Measurements from ENCODE around the gene GMDS.
"Not testable (repeated sequence)": the region's sequence is repeated elsewhere in the genome, so short reads cannot be mapped to it uniquely, and the experiment has no call there.

Gene GMDS

DNA sequence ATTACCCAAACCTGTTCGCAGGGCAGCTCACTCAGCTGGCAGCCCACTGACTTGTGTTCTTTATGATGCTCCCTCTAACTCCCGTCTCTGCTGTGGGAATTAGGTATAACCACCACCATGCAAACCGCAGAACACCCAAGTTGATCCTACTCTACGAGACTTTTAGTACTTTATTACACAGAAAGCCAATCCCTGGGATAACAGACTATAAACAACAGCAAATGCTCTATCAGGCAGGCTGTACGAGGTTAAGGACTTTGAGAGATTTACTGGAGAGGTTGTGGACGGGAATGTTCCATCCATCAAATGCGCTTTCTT is 394.6 kb downstream of the GMDS start:
- no peak for FAIRE-seq

- FAIRE-seq, result no peak
These were observed 395.1 kb downstream of the GMDS start for GRCh38 chr6:1850121-1850839.

DNA sequence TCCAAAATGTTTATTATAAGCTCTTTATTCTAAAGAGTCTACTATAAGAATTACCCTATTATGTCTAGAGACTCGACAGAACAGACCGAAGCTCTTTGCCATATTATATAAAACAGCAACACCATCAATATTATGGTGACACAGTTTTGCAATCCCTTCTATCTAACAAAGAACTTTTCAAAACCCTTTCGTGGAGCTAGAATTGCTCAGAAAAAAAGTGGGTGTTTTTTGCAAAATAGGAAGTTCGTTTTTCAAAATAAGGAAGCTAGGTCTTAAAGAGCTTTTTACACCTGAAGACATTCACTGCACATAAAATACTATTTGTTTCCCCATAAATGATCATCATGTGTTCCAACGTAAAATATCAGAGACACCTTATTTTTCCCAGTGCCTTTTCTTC is 395.7 kb downstream of the GMDS start:
- no peak for FAIRE-seq

DNA sequence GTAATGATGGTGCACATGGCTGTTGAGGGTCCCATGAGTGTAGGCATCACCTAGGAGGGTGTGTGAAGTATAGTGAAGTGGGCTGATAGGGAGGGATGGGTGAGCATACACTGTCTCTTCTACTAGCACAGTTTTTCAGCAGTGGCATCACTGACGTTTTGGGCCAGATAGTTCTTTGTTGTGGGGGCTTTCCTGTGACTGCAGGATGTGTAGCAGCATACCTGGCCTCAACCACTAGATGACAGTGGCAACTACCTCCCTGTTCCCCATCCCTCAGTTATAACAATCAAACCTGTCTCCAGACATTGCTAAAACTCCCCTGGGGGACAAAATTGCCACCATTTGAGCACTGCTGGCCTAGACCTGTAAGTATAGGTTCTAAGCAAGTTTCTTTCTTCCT is 396.7 kb downstream of the GMDS start:
- no peak for FAIRE-seq

DNA sequence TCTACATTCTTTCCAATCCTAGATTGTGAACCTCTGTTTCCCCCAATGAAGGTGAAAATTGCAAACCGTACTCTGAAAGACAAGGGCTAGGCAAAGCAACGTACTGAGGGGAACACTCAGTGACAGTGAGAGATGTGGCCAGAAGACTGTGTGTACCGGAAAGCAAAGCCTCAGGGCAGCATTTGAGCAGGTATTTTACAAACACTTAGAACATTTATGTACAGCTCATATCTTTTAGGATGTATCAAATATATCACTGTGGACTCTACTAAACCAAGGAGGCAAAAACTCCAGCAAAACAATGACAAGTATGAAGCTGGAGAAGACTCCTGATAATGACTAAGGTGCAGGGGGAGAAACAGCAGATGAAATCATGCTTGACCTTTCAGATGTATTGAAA is 398.8 kb downstream of the GMDS start:
- no peak for FAIRE-seq

DNA sequence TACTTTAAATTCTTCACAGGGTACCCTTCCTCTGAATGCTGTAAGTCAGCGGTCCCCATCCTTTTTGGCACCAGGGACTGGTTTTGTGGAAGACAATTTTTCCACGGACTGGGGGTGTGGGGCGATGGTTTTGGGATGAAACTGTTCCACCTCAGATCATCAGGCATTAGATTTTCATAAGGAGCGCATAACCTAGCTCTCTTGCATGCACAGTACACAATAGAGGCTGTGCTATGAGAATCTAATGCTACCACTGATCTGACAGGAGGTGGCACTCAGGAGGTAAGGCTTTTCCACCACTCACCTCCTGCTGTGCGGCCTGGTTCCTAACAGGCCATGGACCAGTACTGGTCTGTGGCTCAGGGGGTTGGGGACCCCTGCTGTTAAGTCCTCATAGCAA is 399.9 kb downstream of the GMDS start:
- FAIRE-seq, result not testable (repeated sequence)

GRCh38 chr6:1842334-1842733 is 403.1 kb downstream of the GMDS start:
- no peak for FAIRE-seq

GRCh38 chr6:1841136-1841535 is 404.3 kb downstream of the GMDS start:
- no peak for FAIRE-seq

DNA sequence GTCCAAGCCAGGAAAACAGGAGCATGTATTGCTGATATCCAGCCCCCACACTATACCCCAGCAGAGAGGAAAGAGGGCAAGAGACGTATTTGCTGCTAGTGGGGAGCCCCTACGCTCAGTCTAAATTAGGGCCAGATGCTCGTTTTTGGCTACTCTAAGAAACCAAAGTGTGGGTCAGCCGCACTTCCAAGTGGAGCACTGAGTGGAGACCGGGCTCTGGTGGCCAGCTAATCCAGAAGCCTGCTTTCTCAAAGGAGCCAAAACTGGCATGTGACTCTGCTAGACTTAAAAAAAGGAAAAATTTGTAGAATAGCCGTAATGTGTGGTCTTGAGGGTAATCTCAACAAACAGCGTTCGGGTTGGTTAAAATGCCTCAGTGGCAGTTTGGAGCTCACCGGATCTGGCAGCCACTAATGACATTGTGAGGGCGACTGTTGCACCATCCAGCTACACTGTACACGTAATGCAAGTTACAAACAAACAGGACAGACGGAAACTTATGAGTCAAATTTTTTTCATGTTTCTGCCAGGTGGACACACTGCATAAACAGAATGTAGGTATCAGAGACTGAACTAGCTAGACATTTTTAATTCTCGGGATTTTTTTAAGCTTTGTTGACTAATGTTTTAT is 404.8 kb downstream of the GMDS start:
- no peak for FAIRE-seq

DNA sequence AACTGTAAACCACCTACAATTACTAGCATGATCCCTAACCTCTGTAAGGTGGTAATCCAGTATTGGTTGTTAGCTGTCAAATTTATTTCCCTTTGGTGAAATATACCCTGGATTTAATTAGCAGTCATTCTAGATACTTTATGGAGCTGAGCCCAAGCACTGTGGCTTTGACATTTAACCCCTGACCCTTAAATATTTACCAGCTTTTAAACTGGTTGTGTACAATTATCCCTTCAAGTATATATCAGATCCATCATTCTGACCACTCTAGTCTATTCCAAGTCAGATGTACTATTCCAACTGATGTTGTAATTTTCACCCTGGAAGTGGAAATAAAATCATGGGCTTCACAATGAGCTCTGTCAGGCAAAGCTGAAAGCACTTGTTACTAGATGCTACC is 406.0 kb downstream of the GMDS start:
- FAIRE-seq, result no peak

GRCh38 chr6:1838604-1839213 is 406.7 kb downstream of the GMDS start:
- no peak for FAIRE-seq

GRCh38 chr6:1837826-1838225 is 407.6 kb downstream of the GMDS start:
- FAIRE-seq, result no peak

- no peak for FAIRE-seq
These were observed 408.7 kb downstream of the GMDS start for GRCh38 chr6:1836690-1837089.

GRCh38 chr6:1834646-1835516 is 410.5 kb downstream of the GMDS start:
- FAIRE-seq, result no peak

DNA sequence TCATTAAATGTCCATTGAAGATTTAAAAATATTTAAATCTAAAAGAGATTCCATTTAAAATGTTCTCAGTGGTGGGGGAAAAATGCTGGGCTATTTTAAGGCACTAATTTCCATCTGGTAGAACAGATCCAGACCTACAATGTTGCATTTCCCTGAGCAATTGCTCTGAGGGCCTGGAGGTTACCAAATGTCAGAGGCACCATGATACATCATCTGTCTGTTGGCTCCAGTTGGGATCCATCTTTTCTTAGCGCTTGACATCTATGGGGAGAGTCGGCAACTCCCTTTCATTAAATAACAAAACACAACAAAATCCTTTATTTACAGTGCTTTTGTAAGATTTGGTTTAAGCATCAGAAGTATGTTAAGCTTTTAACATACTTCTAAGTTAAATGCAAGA is 411.2 kb downstream of the GMDS start:
- no peak for FAIRE-seq

- no peak for FAIRE-seq
These were observed 412.3 kb downstream of the GMDS start for GRCh38 chr6:1832844-1833787.

- FAIRE-seq, result no peak
These were observed 413.0 kb downstream of the GMDS start for GRCh38 chr6:1832358-1832757.

GRCh38 chr6:1827984-1828793 is 417.2 kb downstream of the GMDS start:
- no peak for FAIRE-seq

DNA sequence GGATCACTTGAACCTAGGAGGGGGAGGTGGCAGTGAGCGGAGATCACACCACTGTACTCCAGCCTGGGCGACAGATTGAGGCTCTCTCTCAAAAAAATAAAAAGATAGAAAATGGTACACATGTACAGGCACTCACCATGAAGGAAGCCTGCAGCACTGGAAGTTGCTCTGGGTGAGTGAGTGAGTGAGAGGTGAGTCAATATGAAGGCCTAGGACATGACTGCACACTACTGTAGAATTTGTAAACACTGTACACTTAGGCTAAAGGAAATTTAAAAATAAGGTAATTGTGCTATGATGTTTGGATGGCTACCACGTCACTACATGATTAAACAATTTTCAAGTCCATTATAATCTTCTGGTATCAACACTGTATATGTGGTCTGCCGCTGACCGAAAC is 419.5 kb downstream of the GMDS start:
- FAIRE-seq, result no peak

DNA sequence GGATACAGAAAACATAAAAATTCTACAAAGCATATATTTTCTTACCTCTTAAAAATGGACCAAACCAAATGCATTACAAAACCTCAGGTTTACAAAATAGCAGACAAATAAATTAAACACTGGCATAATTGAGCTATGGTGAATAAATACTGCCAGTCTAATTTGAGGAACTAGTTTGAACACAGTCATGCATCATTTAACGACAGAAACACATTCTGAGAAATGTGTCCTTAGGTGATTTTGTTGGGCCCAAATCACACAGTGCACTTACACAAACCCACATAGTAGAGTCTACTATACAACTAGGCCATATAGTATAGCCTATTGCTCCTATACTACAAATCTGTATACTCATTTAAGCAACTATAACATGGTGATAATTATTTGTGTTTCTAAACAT is 420.1 kb downstream of the GMDS start:
- FAIRE-seq, result no peak

DNA sequence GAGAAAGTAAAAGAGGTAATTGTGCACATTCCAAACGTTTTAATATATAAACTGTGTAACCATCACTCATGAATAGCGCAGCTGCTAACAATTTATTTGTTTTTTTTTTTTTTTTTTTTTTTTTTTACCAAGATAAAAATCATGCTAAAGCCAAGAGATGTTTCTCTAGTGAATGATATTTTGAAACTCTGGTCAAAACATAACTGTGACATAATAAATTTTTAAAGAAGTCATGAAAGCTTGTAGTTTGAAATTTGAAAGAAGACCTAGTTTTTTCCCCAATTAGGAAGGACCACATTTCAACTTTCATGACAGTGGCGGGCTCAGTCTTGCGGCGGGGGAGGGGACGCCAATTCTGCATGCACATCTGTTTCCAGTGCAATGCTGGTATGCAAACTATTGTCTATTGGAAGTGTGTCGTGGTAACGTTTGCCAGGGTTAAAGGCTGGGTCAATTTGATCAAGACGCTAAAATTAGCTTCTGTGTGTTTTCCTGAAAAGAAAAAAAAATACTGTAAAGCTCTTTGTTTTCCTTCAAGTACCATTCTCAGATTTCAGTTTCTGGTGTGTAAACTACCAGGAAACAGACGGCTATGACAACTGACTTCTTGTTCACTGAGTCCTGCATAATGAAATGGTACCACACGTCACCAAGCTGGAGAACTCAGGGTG is 423.8 kb downstream of the GMDS start:
- FAIRE-seq, result no peak

All from colon (tissue), 2 donors.